ENCODE results near the gene DLGAP4.
"Not testable (repeated sequence)": the region's sequence is repeated elsewhere in the genome, so short reads cannot be mapped to it uniquely, and the experiment has no call there.

GRCh38 chr20:36379914-36380313 lies 73.8 kb downstream of the DLGAP4 start:
- TF ChIP-seq ZNF274 (IDR thresholded peaks at IDR 0.05; ENCODE audit: low read depth, low read length); YY1 (IDR thresholded peaks at IDR 0.05; ENCODE audit: insufficient read depth, insufficient read length): not testable (repeated sequence)
